Lower leg skin (tissue), 4 donors: ENCODE results near the gene TSKU. TPM values are rescaled to one million over a fixed set of nuclear protein-coding genes. Genes with fewer than 3 reads are reported as not detected.

Experiments
- DNase-seq, 2 donors: peaks; one replicate each; pipeline ENCODE4 v3.0.0-alpha.2; 2019; ENCODE audit warnings: low spot score in 2 of 2
- H3K4me3 ChIP-seq: fragments of 200-600 bp; sonication (generic); 2 replicates; pipeline ENCODE4 v1.5.1; 2017; ENCODE audit warnings: mild to moderate bottlenecking, low read depth; ENCODE audit not compliant: poor library complexity, severe bottlenecking
- CTCF ChIP-seq, 3 donors: fragments of 450-650 bp; IDR thresholded peaks; one replicate each; pipeline ENCODE4 v1.5.1; 2016; ENCODE audit warnings: antibody characterized with exemption in 3 of 3, mild to moderate bottlenecking in 3 of 3, moderate library complexity in 2 of 3
- POLR2A ChIP-seq, 2 donors: fragments of 450-650 bp; IDR thresholded peaks; one replicate each; pipeline ENCODE4 v1.6.1; 2016 to 2017; ENCODE audit warnings: antibody characterized with exemption in 2 of 2, mild to moderate bottlenecking in 1 of 2, moderate library complexity in 1 of 2
- WGBS, 2 donors: methylation state at CpG; one replicate each; pipeline ENCODE4 v1.1.5; 2018; 5-methylcytosine and 5-hydroxymethylcytosine counted together
- intact Hi-C: fragments of 100-400 bp; cut with DNase I; formaldehyde crosslinking; loops from one replicate; pipeline ENCODE4 v1.15.0; 2023; ENCODE audit warnings: low total_unique reads
- total RNA-seq, 4 donors: library from RNA; depleted of rRNA; stranded (reverse); fragments of >200 nt; gene quantifications; one replicate each; pipeline ENCODE4 v1.1.0, GENCODE V29; 2016

TSKU gene
- total RNA-seq, 4 donors from 2014 or later, result 113 to 125 (median 120) TPM

GRCh38 chr11:76776472-76776871 is 6.7 kb upstream of the TSKU start:
- no peak for DNase-seq
- H3K4me3 ChIP-seq, result no peak overlapping the region
- intact Hi-C loops, result no loop called here
- 94 to 97% methylated on average over 3 of the region's 3 CpGs for WGBS, 2 donors
- TF ChIP-seq CTCF (IDR thresholded peaks at IDR 0.05) (no peak), POLR2A (IDR thresholded peaks at IDR 0.05) (no peak)

GRCh38 chr11:76777305-76777704 is 5.9 kb upstream of the TSKU start:
- TF ChIP-seq POLR2A (IDR thresholded peaks at IDR 0.05), result no peak
- no peak for TF ChIP-seq CTCF (IDR thresholded peaks at IDR 0.05)
- intact Hi-C loops, result no loop called here
- DNase-seq, result no peak
- H3K4me3 ChIP-seq, result no peak overlapping the region

- DNase-seq, result no peak
- no peak overlapping the region for H3K4me3 ChIP-seq
- 53 to 65% methylated on average over 2 of the region's 2 CpGs for WGBS, 2 donors
- intact Hi-C loops, result no loop called here
- no peak for TF ChIP-seq POLR2A (IDR thresholded peaks at IDR 0.05)
- TF ChIP-seq CTCF (IDR thresholded peaks at IDR 0.05), result no peak
Observed at GRCh38 chr11:76777876-76778275, 5.3 kb upstream of the TSKU start.

GRCh38 chr11:76778874-76779273 is 4.3 kb upstream of the TSKU start:
- 82 to 84% methylated on average over 3 of the region's 3 CpGs for WGBS, 2 donors
- no peak for DNase-seq
- intact Hi-C loops, result no loop called here
- H3K4me3 ChIP-seq, result no peak overlapping the region
- TF ChIP-seq POLR2A (IDR thresholded peaks at IDR 0.05) (no peak), CTCF (IDR thresholded peaks at IDR 0.05) (no peak)

GRCh38 chr11:76781046-76781801 is 1.9 kb upstream of the TSKU start:
- no peak for TF ChIP-seq CTCF (IDR thresholded peaks at IDR 0.05)
- no peak for TF ChIP-seq POLR2A (IDR thresholded peaks at IDR 0.05)
- no peak overlapping the region for H3K4me3 ChIP-seq
- WGBS, 2 donors, result 26 to 42% methylated on average over 8 of the region's 8 CpGs
- no peak for DNase-seq
- intact Hi-C loops, result no loop called here
